Measurements from ENCODE around the gene CPAMD8. TPM values are rescaled to one million over a fixed set of nuclear protein-coding genes. Genes with fewer than 3 reads are reported as not detected.

Gene CPAMD8
- total and polyA plus RNA-seq, 2 of the 8 experiments (the other 6 are each of a cell fraction or from before 2014, with no cell fraction given), result 6.1 to 9.2 TPM

- FAIRE-seq (no peak), DNase-seq (ENCODE audit: low read depth in 1 of 2, low spot score in 2 of 2) (no peak)
- Histone ChIP-seq H3K4me3 (ENCODE audit: extremely low read depth in 1 of 4, insufficient read depth in 2 of 4, low read depth in 3 of 4, low read length in 4 of 4) (no peak overlapping the region), H3K9me3 (ENCODE audit: insufficient read depth in 2 of 2, low read depth in 1 of 2, low read length in 1 of 2) (peaks cover 8 to 10% of the 10 kb centered on the region in 2 experiments), H3K56ac (replicated peaks; ENCODE audit: insufficient read length, low read depth, low read length) (no peak overlapping the region), H2BK12ac (ENCODE audit: low read depth, low read length) (no peak overlapping the region), H2AFZ (ENCODE audit: low read length) (no peak overlapping the region), H3K27ac (ENCODE audit: low read depth, low read length) (no peak overlapping the region), H2BK5ac (ENCODE audit: low read depth, low read length) (no peak overlapping the region), H3K4me2 (ENCODE audit: insufficient read depth in 1 of 2, low read depth in 2 of 2, low read length in 2 of 2) (no peak overlapping the region), H3K79me1 (ENCODE audit: low read depth, low read length) (no peaks in the 10 kb centered on the region), H2AK5ac (ENCODE audit: low read depth, low read length) (no peak overlapping the region), H4K91ac (replicated peaks; ENCODE audit: insufficient read length, low read length) (no peak overlapping the region), H4K5ac (ENCODE audit: insufficient read length, low read depth, low read length) (no peak overlapping the region), H2BK20ac (ENCODE audit: low read length) (no peak overlapping the region), H3K9ac (replicated peaks in 1 of 4; ENCODE audit: extremely low read depth in 1 of 4, low read depth in 3 of 4, low read length in 3 of 4) (no peak overlapping the region), H3K4me1 (replicated peaks in 1 of 4; ENCODE audit: control insufficient read depth in 3 of 4, insufficient read depth in 4 of 4, low read length in 3 of 4) (peaks cover 2 to 5% (median 3%) of the 10 kb centered on the region in 4 experiments; a peak in 5 of 7 replicates), H3K23me2 (ENCODE audit: low read depth, low read length) (peaks cover 8% of the 10 kb centered on the region), H4K20me1 (replicated peaks in 1 of 2; ENCODE audit: control insufficient read depth in 1 of 2, insufficient read depth in 2 of 2, low read length in 2 of 2) (peaks cover 0 to 3% of the 10 kb centered on the region in 2 experiments), H3K79me2 (ENCODE audit: control insufficient read depth in 1 of 2, insufficient read depth in 2 of 2, low read length in 2 of 2) (peaks cover 0 to 3% of the 10 kb centered on the region in 2 experiments; a peak in 2 of 4 replicates), H3K4ac (replicated peaks; ENCODE audit: insufficient read length, low read depth, low read length) (no peak overlapping the region), H3K18ac (ENCODE audit: extremely low read depth, low read length) (no peak overlapping the region), H2BK120ac (replicated peaks; ENCODE audit: low read depth, low read length) (no peak overlapping the region), H4K8ac (ENCODE audit: extremely low read depth, insufficient read depth, low read length) (peak overlapping the region; percentile 53; the same call in 1 of the 2 replicates), H3K14ac (ENCODE audit: insufficient read length) (no peak overlapping the region), H3K23ac (ENCODE audit: insufficient read length) (no peak overlapping the region), H3K36me3 (ENCODE audit: control insufficient read depth in 2 of 4, insufficient read depth in 4 of 4, low read length in 3 of 4) (no peaks in the 10 kb centered on the region), H2BK15ac (ENCODE audit: low read length) (no peak overlapping the region), H3K27me3 (replicated peaks in 1 of 4; ENCODE audit: control insufficient read depth in 3 of 4, extremely low read depth in 1 of 4, insufficient read depth in 3 of 4, low read length in 3 of 4) (peaks cover 0 to 6% (median 3%) of the 10 kb centered on the region in 4 experiments; a peak in 3 of 7 replicates)
- WGBS, 2 experiments (ENCODE audit: extremely low coverage in 1 of 2, insufficient coverage in 1 of 2, insufficient read length in 1 of 2, insufficient replicate concordance in 2 of 2, low coverage in 1 of 2, low lambda C conversion rate in 2 of 2, missing lambda C conversion rate in 1 of 2), result 86% methylated on average over 1 of the region's 1 CpG; no CpG with 5 or more reads in 1 of the 2 experiments
- ChIA-PET CTCF (ENCODE audit: partially characterized antibody) (interaction anchor here (1.1 kb wide), 1 partner anchor 31 kb away, joined by 3 read pairs; no protein-coding TSS in a partner anchor), POLR2A (ENCODE audit: partially characterized antibody) (no interaction called here)
- TF ChIP-seq CBX8 (IDR thresholded peaks at IDR 0.05; ENCODE audit: borderline replicate concordance, low read depth, low read length) (no peak), RBBP5 (IDR thresholded peaks at IDR 0.05; ENCODE audit: borderline replicate concordance, low read depth, low read length) (no peak), EZH2 (IDR thresholded peaks at IDR 0.05; ENCODE audit: low read depth, low read length, severe bottlenecking) (no peak), JUN (IDR thresholded peaks at IDR 0.05; ENCODE audit: low read depth, low read length) (no peak)
Measured at GRCh38 chr19:17021328-17021727, 5.3 kb downstream of the CPAMD8 start.

Measured in H1 (cell line).